Subcutaneous adipose tissue (tissue), 4 donors: Measurements from ENCODE around the gene SCLT1. TPM values are rescaled to one million over a fixed set of nuclear protein-coding genes. Genes with fewer than 3 reads are reported as not detected.

Experiments used
- total RNA-seq, 4 donors: library from RNA; depleted of rRNA; stranded (reverse); fragments of >200 nt; gene quantifications; one replicate each; pipeline ENCODE4 v1.1.0, GENCODE V29; 2016
- TF ChIP-seq, protein P1 (sequence below): fragments of 450-650 bp; IDR thresholded peaks from one replicate; pipeline ENCODE4 v1.5.1; 2016; ENCODE audit warnings: low read depth, mild to moderate bottlenecking, control low read depth, antibody characterized with exemption, moderate library complexity

The SCLT1 gene
- total RNA-seq, 4 donors from 2014 or later, result 12.6 to 22.0 (median 14.1) TPM

DNA sequence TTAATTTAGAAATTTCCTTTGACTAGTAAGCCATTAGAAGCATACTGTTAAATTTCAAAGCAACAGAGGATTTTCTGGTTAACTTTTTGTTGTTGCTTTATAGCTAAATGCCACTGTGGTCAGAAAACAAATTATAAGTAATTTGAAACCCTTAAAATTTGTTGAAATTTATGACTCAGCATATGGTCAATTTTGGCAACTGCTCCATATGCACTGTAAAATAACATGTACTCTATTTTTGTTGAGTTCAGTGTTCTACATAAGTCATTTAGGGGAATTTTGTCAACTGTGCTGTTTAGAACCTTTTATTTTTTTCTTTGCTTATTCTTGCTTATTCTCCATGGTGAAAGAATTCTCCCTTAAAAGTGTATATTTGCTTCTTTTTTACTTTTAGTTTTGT, 28.6 kb downstream of the SCLT1 start:
- TF ChIP-seq, protein P1, sequence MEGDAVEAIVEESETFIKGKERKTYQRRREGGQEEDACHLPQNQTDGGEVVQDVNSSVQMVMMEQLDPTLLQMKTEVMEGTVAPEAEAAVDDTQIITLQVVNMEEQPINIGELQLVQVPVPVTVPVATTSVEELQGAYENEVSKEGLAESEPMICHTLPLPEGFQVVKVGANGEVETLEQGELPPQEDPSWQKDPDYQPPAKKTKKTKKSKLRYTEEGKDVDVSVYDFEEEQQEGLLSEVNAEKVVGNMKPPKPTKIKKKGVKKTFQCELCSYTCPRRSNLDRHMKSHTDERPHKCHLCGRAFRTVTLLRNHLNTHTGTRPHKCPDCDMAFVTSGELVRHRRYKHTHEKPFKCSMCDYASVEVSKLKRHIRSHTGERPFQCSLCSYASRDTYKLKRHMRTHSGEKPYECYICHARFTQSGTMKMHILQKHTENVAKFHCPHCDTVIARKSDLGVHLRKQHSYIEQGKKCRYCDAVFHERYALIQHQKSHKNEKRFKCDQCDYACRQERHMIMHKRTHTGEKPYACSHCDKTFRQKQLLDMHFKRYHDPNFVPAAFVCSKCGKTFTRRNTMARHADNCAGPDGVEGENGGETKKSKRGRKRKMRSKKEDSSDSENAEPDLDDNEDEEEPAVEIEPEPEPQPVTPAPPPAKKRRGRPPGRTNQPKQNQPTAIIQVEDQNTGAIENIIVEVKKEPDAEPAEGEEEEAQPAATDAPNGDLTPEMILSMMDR, result no peak

DNA sequence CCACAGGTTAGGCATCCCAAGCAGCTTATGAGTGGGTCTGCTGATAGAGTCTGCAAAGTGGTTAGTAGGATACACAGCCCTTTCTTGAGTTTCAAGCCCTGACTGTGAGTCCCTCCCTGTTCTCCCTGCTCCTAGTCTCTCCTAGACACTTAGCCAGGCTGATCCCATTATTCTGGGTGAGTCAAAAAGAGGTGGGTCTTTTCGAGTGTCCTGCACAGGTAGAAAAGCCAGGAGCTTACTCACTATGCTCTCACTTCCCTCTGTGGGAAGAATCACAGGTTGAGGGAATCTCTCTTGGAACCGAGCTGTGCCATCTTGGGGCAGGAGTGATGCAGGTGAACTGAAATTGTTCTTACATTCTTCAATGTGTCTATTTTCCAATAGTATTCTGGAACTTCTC, 29.7 kb downstream of the SCLT1 start:
- TF ChIP-seq, protein P1, result no peak

DNA sequence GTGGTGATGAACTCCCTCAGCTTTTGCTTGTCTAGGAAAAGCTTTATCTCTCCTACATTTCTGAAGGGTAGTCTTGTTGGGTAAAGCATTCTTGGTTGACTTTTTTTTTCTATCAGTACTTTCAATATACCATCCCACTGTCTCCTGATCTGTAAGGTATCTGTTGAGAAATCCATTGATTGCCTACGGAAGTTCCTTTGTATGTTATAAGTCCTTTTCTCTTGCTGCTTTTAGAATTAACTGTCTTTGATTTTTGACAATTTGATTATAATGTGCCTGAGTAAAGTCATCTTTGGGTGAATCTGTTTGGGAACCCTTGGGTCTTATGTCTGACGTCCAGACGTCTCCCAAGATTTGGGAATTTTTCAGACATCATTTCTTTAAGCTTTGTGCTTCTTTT, 30.8 kb downstream of the SCLT1 start:
- TF ChIP-seq, protein P1, result no peak

DNA sequence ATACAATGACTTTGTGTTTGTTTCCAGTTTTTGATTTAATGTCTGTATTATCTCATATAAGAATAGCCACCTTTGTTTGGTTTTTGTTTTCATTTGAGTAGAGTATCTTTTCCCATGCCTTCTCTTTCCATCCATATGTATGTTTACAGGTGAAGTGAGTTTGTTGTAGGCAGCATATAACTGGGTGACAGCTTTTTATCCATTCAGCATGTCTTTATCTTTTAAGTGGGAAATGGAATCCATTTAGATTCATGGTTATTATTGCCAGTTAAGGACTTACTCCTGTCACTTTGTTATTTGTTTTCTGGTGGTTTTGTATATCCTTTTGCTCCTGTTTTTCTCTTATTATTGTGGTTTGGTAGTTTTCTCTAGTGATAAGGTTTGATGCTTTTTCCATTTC, 34.3 kb downstream of the SCLT1 start:
- TF ChIP-seq, protein P1, result no peak

DNA sequence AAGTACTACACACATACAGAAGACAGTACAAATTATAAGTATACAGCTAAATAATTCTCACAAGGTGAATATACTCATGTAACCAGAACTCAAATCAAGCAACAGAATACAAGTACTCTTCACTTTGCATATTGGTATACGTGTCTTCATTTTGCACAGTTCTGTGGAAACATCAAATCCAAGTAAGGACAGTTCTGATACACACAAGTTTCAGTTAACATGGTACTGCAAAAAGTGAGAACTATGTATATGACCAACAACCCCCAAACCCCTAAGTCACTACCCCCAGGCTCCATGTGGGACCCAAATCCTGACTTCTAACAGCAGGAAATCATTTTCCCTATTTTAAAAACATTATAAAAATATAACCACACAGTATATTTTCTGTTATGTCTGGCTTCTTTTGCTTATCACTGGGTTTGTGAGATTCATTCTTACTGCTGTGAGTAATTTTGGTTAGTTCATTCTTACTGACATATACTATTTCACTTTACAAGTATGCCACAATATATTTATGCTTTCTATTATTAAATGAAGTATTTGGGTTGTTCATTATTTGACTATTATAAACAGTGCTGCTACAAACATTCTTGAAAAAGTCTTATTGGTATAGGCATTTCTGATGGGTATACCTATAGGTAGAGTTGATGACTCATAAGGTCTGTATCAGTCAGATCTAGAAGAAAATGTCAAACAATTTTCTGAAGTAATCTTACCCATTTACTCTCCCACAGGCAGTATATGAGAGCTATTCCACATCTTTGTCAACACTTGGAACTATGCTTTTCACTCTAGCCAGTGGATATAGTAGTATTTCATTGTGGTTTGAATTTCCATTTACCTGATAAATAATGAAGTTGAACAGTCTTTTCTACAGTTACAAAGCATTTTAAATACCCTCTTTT, 47.0 kb downstream of the SCLT1 start:
- TF ChIP-seq, protein P1, result no peak

DNA sequence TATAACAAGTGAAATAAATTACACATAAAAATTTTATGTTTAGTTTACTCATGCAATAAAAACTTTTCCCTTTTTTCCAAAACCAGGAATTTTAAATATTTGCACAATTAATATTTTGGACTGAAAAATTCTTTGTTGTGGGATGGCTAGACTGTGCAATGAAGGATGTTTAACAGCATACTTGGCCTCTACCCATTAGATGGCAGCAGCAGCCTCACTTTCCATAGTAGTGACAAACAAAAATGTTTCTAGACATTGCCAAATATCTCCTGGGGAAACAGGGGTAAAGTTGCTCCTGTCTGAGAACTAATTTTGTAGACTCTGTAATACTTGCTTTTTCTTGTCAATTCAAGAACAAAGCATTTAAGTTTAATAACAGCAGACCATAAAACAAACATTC, 49.8 kb downstream of the SCLT1 start:
- TF ChIP-seq, protein P1, result no peak

DNA sequence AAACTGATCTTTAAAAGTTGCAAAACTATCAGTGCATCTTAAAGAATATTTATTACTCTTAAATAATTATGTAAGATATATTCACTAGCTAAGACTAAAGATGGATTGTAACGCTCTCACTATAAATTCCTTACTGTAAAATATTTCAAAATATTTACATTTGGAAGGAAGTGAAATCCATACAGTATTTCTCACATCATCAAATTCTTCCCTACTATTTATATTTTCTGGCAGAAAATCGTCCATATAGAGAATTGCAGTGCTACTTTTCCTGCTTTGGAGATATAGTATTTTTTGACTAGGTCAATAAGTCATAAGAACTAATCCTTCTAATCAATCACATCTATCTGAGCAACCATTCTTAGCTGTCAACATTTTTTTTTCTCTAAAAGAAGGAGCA, 52.9 kb downstream of the SCLT1 start:
- TF ChIP-seq, protein P1, result no peak
